Measurements from ENCODE around the gene ELK1. TPM values are rescaled to one million over a fixed set of nuclear protein-coding genes. Genes with fewer than 3 reads are reported as not detected.
A peak's percentile ranks its signal among the peaks of the same experiment; 100 is the strongest.

The ELK1 gene
- total RNA-seq, 1 donor: 22.9 TPM

DNA sequence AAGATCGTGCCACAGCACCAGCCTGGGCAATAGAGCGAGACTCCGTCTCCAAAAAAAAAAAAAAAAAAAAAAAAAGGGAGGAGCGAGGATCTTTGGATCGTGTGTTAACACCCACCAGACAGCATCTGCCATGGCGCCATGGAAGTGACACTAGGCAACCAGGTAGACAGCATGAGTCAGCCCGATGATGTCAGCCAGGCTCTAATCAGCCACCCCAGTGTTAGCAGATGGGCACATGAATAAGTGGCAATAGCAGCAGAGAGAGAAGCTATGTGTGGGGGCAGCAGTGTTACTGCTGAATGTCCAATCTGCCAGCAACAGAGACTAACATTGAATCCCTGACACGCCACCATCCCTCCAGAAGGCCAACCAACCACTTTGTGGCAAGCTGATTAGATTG lies 37.3 kb downstream of the ELK1 start:
- no peak for DNase-seq (ENCODE audit: low read depth)
- TF ChIP-seq, protein P1, sequence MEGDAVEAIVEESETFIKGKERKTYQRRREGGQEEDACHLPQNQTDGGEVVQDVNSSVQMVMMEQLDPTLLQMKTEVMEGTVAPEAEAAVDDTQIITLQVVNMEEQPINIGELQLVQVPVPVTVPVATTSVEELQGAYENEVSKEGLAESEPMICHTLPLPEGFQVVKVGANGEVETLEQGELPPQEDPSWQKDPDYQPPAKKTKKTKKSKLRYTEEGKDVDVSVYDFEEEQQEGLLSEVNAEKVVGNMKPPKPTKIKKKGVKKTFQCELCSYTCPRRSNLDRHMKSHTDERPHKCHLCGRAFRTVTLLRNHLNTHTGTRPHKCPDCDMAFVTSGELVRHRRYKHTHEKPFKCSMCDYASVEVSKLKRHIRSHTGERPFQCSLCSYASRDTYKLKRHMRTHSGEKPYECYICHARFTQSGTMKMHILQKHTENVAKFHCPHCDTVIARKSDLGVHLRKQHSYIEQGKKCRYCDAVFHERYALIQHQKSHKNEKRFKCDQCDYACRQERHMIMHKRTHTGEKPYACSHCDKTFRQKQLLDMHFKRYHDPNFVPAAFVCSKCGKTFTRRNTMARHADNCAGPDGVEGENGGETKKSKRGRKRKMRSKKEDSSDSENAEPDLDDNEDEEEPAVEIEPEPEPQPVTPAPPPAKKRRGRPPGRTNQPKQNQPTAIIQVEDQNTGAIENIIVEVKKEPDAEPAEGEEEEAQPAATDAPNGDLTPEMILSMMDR (IDR thresholded peaks at IDR 0.05; ENCODE audit: insufficient read depth, low read length): no peak
- no peak overlapping the region for H3K4me3 ChIP-seq (ENCODE audit: low read depth, low read length)

DNA sequence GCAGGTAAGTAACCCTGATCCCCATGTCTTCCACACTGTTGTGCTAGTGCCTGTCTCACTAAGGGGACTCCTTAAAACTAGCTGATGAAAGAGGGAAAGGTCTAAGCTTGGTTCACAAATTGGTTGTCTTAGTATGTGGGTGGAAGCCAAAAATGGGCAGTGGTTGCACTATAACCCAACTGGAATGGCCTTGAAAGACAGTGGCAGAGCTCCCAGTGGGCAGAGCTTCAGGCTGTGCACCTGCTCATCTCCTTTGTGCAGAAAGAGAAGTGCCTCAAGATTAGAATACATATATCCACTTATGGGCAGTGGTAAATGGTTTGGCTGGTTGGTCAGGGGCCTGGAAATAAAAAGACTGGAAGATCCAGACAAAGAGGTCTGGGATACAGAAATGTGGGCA lies 37.9 kb downstream of the ELK1 start:
- no peak for DNase-seq (ENCODE audit: low read depth)
- TF ChIP-seq, protein P1 (IDR thresholded peaks at IDR 0.05; ENCODE audit: insufficient read depth, low read length): no peak
- no peak overlapping the region for H3K4me3 ChIP-seq (ENCODE audit: low read depth, low read length)

GRCh38 chrX:47611926-47612325 lies 38.4 kb downstream of the ELK1 start:
- DNase-seq (ENCODE audit: low read depth): no peak
- H3K4me3 ChIP-seq (ENCODE audit: low read depth, low read length): no peak overlapping the region
- TF ChIP-seq, protein P1 (IDR thresholded peaks at IDR 0.05; ENCODE audit: insufficient read depth, low read length): no peak

- no peak for DNase-seq (ENCODE audit: low read depth)
- no peak overlapping the region for H3K4me3 ChIP-seq (ENCODE audit: low read depth, low read length)
- TF ChIP-seq, protein P1 (IDR thresholded peaks at IDR 0.05; ENCODE audit: insufficient read depth, low read length): no peak
These were observed 38.9 kb downstream of the ELK1 start for GRCh38 chrX:47611489-47611888.

DNA sequence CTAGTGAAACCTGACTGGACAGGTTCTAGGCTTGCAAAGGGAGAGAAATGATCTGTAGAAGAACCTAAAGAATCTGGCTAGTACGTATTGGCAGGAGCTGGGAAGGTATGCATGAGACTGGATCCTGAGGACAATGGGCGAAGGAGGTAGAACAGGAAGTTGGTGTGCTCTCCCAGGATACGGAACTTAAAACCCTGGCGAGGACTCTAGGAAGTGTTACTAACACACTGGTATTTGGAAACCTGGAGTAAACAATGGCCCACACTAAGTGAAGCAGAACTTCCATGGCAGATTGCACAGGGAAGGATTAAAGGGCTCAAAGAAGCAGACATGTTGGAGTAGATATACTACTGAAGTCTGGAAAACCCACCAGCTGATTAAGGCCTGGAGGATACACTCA lies 39.9 kb downstream of the ELK1 start:
- TF ChIP-seq, protein P1 (IDR thresholded peaks at IDR 0.05; ENCODE audit: insufficient read depth, low read length): no peak
- H3K4me3 ChIP-seq (ENCODE audit: low read depth, low read length): no peak overlapping the region
- no peak for DNase-seq (ENCODE audit: low read depth)

- no peak overlapping the region for H3K4me3 ChIP-seq (ENCODE audit: low read depth, low read length)
- DNase-seq (ENCODE audit: low read depth): no peak
- TF ChIP-seq, protein P1 (IDR thresholded peaks at IDR 0.05; ENCODE audit: insufficient read depth, low read length): no peak
These were observed 42.1 kb downstream of the ELK1 start for GRCh38 chrX:47608130-47608810.

DNA sequence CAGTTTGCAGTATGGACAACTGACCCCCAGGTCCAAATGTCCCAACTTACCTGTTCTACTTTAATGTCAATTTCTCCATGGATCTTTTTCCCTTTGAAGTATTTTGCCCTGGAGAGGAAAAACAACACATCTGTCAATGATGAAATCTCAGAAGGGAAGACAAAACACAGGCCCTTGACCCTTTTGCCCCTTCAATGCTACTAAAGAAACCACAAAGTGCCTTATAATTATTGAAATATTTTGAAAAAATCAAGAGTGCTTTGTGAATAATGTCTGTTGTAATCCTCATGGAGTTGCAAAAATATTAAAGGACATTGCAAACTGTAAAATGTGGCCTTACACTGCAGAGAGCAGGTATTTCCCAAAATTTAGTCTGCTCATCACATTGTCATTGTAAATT lies 43.3 kb downstream of the ELK1 start:
- peak; percentile 8 for DNase-seq (ENCODE audit: low read depth)
- no peak overlapping the region for H3K4me3 ChIP-seq (ENCODE audit: low read depth, low read length)
- TF ChIP-seq, protein P1 (IDR thresholded peaks at IDR 0.05; ENCODE audit: insufficient read depth, low read length): no peak

Measured in fibroblast of the aortic adventitia (primary cell).